Endodermal cell (in vitro differentiated cells): ENCODE measurements around the gene RPS2. TPM values are rescaled to one million over a fixed set of nuclear protein-coding genes. Genes with fewer than 3 reads are reported as not detected.
A peak's percentile ranks its signal among the peaks of the same experiment; 100 is the strongest.

ENCODE experiments used
- DNase-seq: peaks from one replicate; pipeline ENCODE4 v3.0.0-alpha.2; 2017
- H3K27ac ChIP-seq: 2 replicates; pipeline ENCODE4 v1.5.1; 2013; ENCODE audit warnings: mild to moderate bottlenecking, low read depth, low read length, moderate library complexity
- H3K27me3 ChIP-seq: 2 replicates; pipeline ENCODE4 v1.6.1; 2013; ENCODE audit warnings: mild to moderate bottlenecking, low read length, moderate library complexity; ENCODE audit not compliant: insufficient read depth, control insufficient read depth, poor library complexity, severe bottlenecking
- H3K36me3 ChIP-seq: 2 replicates; pipeline ENCODE4 v1.7.0; 2013; ENCODE audit warnings: mild to moderate bottlenecking, low read length, moderate library complexity; ENCODE audit not compliant: control insufficient read depth, insufficient read depth
- H3K4me1 ChIP-seq: one replicate; pipeline ENCODE4 v1.7.0; 2013; ENCODE audit warnings: low read length; ENCODE audit not compliant: control insufficient read depth, insufficient read depth
- H3K4me3 ChIP-seq: 2 replicates; pipeline ENCODE4 v1.5.1; 2013; ENCODE audit warnings: mild to moderate bottlenecking, low read length, moderate library complexity
- H3K9ac ChIP-seq: 2 replicates; pipeline ENCODE4 v1.6.1; 2013; ENCODE audit warnings: mild to moderate bottlenecking, low read length, moderate library complexity; ENCODE audit not compliant: poor library complexity, severe bottlenecking; ENCODE audit errors: extremely low read depth
- H3K9me3 ChIP-seq: 2 replicates; pipeline ENCODE4 v1.6.1; 2013; ENCODE audit warnings: mild to moderate bottlenecking, low read length, moderate library complexity; ENCODE audit not compliant: control insufficient read depth
- H3K27ac Mint-ChIP-seq: 2 replicates; pipeline ENCODE4 v1.8.0; 2020; ENCODE audit warnings: mixed read lengths
- H3K27me3 Mint-ChIP-seq: 2 replicates; pipeline ENCODE4 v1.8.0; 2021; ENCODE audit warnings: mild to moderate bottlenecking, mixed read lengths; ENCODE audit not compliant: insufficient read depth
- H3K36me3 Mint-ChIP-seq: 2 replicates; pipeline ENCODE4 v1.8.0; 2020; ENCODE audit warnings: low read depth, mixed read lengths
- H3K4me1 Mint-ChIP-seq: 2 replicates; pipeline ENCODE4 v1.8.0; 2020; ENCODE audit warnings: mixed read lengths
- H3K4me3 Mint-ChIP-seq: 2 replicates; pipeline ENCODE4 v1.8.0; 2020; ENCODE audit warnings: mild to moderate bottlenecking, moderate library complexity, mixed read lengths
- H3K9me3 Mint-ChIP-seq: 2 replicates; pipeline ENCODE4 v1.8.0; 2020; ENCODE audit warnings: mild to moderate bottlenecking, mixed read lengths
- WGBS, 2 experiments: methylation state at CpG; one replicate each; pipeline versions ENCODE4 v1.1.5 to v1.1.7; 2013; ENCODE audit warnings: missing lambda C conversion rate in 2 of 2, mixed read lengths in 1 of 2; ENCODE audit not compliant: insufficient coverage in 1 of 2, insufficient read length in 1 of 2; 5-methylcytosine and 5-hydroxymethylcytosine counted together
- total RNA-seq, 2 donors: library from RNA; stranded (reverse); fragmentation: NEBNext Ultra II Directional in 1 of 2; extraction: Animal tissue kit (Norgen Biotek cat#: 25700) in 1 of 2; gene quantifications; 2 replicates in 1 of 2; 3 replicates in 1 of 2; pipeline ENCODE4 v1.2.1, GENCODE V29; 2021
- TF ChIP-seq, protein P1 (sequence below): fragments of 200-600 bp; sonication (generic); conservative IDR thresholded peaks from 2 replicates; pipeline ENCODE4 v1.5.0; 2021; ENCODE audit warnings: antibody characterized with exemption, mild to moderate bottlenecking

Gene RPS2
- total RNA-seq, 2 donors from 2014 or later: 3,064 to 3,492 TPM

DNA sequence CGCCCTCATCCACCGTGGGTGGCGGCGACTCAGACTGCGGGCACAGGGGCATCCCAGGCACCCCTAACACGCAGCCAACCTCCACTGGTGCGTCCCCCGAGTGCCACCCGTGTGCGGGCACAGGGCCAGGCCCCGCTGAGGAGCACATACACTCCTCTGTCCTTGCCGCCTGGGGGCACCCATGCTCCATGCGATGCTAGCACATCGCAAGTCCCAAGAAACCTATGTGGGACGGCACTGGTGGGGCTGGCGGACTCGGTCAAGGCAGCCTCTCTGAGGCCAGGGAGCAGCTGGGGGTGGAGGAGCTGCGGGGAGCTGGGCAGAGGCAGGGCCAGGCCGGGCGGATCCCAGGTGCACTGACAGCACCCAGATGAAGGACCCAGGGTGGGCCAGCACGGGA lies 41.0 kb upstream of the RPS2 start:
- Mint-ChIP-seq H3K4me1 (peaks cover 23% of the 10 kb centered on the region), H3K9me3 (no peaks in the 10 kb centered on the region), H3K27me3 (no peaks in the 10 kb centered on the region), H3K4me3 (no peak overlapping the region), H3K27ac (no peak overlapping the region), H3K36me3 (peaks cover 21% of the 10 kb centered on the region)
- H3K9me3 ChIP-seq: no peaks in the 10 kb centered on the region
- TF ChIP-seq, protein P1, sequence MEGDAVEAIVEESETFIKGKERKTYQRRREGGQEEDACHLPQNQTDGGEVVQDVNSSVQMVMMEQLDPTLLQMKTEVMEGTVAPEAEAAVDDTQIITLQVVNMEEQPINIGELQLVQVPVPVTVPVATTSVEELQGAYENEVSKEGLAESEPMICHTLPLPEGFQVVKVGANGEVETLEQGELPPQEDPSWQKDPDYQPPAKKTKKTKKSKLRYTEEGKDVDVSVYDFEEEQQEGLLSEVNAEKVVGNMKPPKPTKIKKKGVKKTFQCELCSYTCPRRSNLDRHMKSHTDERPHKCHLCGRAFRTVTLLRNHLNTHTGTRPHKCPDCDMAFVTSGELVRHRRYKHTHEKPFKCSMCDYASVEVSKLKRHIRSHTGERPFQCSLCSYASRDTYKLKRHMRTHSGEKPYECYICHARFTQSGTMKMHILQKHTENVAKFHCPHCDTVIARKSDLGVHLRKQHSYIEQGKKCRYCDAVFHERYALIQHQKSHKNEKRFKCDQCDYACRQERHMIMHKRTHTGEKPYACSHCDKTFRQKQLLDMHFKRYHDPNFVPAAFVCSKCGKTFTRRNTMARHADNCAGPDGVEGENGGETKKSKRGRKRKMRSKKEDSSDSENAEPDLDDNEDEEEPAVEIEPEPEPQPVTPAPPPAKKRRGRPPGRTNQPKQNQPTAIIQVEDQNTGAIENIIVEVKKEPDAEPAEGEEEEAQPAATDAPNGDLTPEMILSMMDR: peak; percentile 50
- peak; percentile 74 for DNase-seq
- peaks cover 27% of the 10 kb centered on the region for H3K4me1 ChIP-seq
- H3K27me3 ChIP-seq: no peaks in the 10 kb centered on the region
- no peak overlapping the region for H3K4me3 ChIP-seq
- peaks cover 39% of the 10 kb centered on the region for H3K36me3 ChIP-seq
- no peak overlapping the region for H3K27ac ChIP-seq
- WGBS, 2 experiments: 89 to 93% methylated on average over 20 to 21 of the region's 21 CpGs
- H3K9ac ChIP-seq: no peak overlapping the region

DNA sequence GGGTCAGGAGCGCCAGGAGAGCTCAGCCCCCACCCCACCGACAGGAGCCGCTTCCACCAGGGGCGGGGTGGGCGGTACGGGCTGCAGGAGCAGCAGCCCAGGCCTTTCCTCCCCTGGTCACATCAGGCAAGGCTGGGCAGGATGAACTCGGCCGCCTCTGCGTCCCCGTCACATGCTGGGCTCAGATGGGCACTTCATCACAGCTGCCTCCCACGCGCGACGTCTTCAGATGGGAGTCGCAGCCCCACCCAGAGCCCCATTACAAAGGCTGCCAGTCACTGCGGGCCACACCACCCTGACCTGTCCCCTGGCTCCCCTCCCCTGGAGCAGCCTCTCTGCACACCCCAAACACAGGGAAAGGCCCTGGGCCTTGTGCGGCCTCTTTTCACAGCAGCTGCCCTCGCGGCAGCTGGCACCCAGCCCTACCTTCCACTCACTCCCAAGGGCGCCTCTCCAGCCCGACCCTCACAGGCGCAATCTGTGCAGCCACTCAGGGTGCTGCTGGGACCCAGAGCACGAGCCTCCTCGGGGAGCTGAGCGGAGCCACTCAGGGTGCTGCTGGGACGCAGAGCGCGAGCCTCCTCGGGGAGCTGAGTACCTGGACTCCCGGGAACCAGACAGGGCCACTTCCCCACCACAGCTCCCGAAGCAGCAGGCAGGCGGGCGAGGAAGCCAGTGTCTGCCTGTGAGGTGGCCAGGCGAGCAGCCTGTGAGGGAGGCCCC lies 40.3 kb upstream of the RPS2 start:
- DNase-seq: no peak
- Histone ChIP-seq H3K4me1 (peaks cover 23% of the 10 kb centered on the region), H3K9me3 (no peaks in the 10 kb centered on the region), H3K27me3 (no peaks in the 10 kb centered on the region), H3K9ac (no peak overlapping the region), H3K4me3 (no peak overlapping the region), H3K36me3 (peaks cover 39% of the 10 kb centered on the region), H3K27ac (no peak overlapping the region)
- Mint-ChIP-seq H3K9me3 (no peaks in the 10 kb centered on the region), H3K27ac (peak overlapping the region; percentile 13), H3K36me3 (peaks cover 23% of the 10 kb centered on the region), H3K4me3 (no peak overlapping the region), H3K4me1 (peaks cover 19% of the 10 kb centered on the region), H3K27me3 (no peaks in the 10 kb centered on the region)
- TF ChIP-seq, protein P1: no peak
- 90% methylated on average over 21 to 34 of the region's 34 CpGs for WGBS, 2 experiments

DNA sequence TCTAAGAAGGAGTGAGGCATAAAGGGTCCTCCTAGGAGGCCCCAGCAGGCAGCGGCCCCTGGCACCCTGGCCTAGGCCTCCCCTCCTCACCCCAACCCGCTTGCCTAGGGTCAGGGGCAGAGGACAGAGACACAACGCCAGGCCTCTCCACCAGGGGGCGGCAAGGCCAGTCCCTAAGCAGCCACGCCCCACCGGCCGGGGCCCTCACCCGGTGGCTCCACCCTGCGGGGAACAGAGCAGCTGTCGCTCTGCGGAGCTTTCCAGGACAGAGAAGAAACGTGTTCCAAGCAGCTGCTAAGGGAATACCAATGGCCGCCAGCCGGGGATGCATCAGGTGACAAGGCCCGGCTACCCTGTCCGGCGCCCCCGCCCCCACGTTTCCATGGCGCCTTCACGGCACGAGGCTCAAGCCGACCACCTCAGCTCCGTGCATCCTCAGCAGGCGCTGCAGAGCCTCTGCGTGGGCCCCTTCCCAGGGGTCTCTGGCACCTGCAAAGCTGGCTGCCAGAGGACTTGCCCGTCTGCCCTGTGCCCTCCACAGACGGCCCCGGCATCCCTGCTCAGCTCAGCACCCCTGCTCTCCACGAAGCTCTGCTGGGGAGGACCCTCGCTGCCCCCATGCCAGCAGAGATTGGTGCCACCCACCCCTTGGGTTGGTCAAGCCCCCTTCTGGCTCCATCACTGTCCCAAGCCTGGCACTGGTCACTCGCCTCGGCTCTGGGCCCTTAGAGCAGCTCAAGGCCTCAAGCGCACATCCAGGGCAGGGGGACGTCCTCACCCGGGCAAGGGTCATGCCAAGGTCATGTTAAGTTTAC lies 39.4 kb upstream of the RPS2 start:
- Histone ChIP-seq H3K4me1 (peaks cover 23% of the 10 kb centered on the region), H3K27me3 (no peaks in the 10 kb centered on the region), H3K9ac (no peak overlapping the region), H3K27ac (peak overlapping the region; percentile 87), H3K4me3 (no peak overlapping the region), H3K36me3 (peaks cover 39% of the 10 kb centered on the region), H3K9me3 (no peaks in the 10 kb centered on the region)
- peaks cover 19% of the 10 kb centered on the region for H3K4me1 Mint-ChIP-seq
- no peak overlapping the region for H3K27ac Mint-ChIP-seq
- WGBS, 2 experiments: 40 to 46% methylated on average over 28 to 36 of the region's 36 CpGs
- H3K27me3 Mint-ChIP-seq: no peaks in the 10 kb centered on the region
- TF ChIP-seq, protein P1: peak; percentile 98
- H3K4me3 Mint-ChIP-seq: no peak overlapping the region
- DNase-seq: peak; percentile 99
- H3K9me3 Mint-ChIP-seq: no peaks in the 10 kb centered on the region
- peaks cover 23% of the 10 kb centered on the region for H3K36me3 Mint-ChIP-seq
